ENCODE results near the gene U2AF1L4.

The U2AF1L4 gene

DNA sequence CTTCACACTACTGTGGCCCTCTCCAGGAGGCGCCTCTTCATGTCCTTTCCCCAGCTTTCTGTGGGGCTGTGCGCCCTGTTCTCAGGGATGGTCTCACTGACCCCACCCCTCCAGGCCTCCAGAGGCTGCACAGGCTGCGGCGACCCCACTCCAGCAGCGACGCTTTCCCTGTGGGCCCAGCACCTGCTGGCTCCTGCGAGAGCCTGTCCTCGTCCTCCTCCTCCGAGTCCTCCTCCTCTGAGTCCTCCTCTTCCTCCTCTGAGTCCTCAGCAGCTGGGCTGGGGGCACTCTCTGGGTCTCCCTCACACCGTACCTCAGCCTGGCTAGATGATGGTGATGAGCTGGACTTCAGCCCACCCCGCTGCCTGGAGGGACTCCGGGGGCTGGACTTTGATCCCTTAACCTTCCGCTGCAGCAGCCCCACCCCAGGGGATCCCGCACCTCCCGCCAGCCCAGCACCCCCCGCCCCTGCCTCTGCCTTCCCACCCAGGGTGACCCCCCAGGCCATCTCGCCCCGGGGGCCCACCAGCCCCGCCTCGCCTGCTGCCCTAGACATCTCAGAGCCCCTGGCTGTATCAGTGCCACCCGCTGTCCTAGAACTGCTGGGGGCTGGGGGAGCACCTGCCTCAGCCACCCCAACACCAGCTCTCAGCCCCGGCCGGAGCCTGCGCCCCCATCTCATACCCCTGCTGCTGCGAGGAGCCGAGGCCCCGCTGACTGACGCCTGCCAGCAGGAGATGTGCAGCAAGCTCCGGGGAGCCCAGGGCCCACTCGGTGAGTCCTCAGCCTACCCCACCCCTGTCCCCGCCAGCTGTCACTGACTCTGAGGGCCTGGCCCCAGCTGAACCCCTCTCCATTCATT, 41.3 kb upstream of the U2AF1L4 start:
- H3K4me3 ChIP-seq (ENCODE audit: low read depth, low read length) = no peak overlapping the region
- no peak for DNase-seq
- TF ChIP-seq CTCF (IDR thresholded peaks at IDR 0.05; ENCODE audit: low read depth, low read length) = no peak
- H3K9me3 ChIP-seq = no peaks in the 10 kb centered on the region
- H3K4me1 ChIP-seq = no peaks in the 10 kb centered on the region
- H3K27me3 ChIP-seq = no peaks in the 10 kb centered on the region
- peaks cover 5% of the 10 kb centered on the region; the same call in 1 of the 2 replicates for H3K36me3 ChIP-seq

DNA sequence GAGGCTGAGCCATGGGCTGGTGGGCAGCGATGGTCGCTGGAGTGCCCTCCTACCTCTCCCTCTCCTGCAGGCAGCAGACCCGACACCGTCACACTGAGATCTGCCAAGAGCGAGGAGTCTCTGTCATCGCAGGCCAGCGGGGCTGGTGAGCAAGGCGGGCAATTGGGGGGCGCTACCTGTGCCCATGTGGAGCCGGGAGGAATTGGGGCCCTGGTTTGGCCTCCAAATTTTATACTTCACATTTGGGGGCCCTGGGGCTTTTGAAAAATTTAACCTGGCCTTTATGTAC, 40.1 kb upstream of the U2AF1L4 start:
- H3K4me1 ChIP-seq = no peaks in the 10 kb centered on the region
- H3K4me3 ChIP-seq (ENCODE audit: low read depth, low read length) = no peak overlapping the region
- H3K36me3 ChIP-seq = peaks cover 5% of the 10 kb centered on the region; the same call in 1 of the 2 replicates
- no peaks in the 10 kb centered on the region for H3K27me3 ChIP-seq
- TF ChIP-seq CTCF (IDR thresholded peaks at IDR 0.05; ENCODE audit: low read depth, low read length) = no peak
- no peaks in the 10 kb centered on the region for H3K9me3 ChIP-seq
- no peak for DNase-seq

GRCh38 chr19:35784503-35785338, 39.5 kb upstream of the U2AF1L4 start:
- no peak overlapping the region for H3K4me3 ChIP-seq (ENCODE audit: low read depth, low read length)
- no peaks in the 10 kb centered on the region for H3K27me3 ChIP-seq
- no peaks in the 10 kb centered on the region for H3K9me3 ChIP-seq
- H3K36me3 ChIP-seq = peaks cover 5% of the 10 kb centered on the region; the same call in 1 of the 2 replicates
- no peaks in the 10 kb centered on the region for H3K4me1 ChIP-seq
- no peak for TF ChIP-seq CTCF (IDR thresholded peaks at IDR 0.05; ENCODE audit: low read depth, low read length)
- no peak for DNase-seq

GRCh38 chr19:35783469-35784434, 38.5 kb upstream of the U2AF1L4 start:
- no peak for TF ChIP-seq CTCF (IDR thresholded peaks at IDR 0.05; ENCODE audit: low read depth, low read length)
- Histone ChIP-seq H3K4me1 (no peaks in the 10 kb centered on the region), H3K4me3 (ENCODE audit: low read depth, low read length) (no peak overlapping the region), H3K9me3 (no peaks in the 10 kb centered on the region), H3K36me3 (peaks cover 5% of the 10 kb centered on the region; the same call in 1 of the 2 replicates), H3K27me3 (no peaks in the 10 kb centered on the region)
- no peak for DNase-seq

DNA sequence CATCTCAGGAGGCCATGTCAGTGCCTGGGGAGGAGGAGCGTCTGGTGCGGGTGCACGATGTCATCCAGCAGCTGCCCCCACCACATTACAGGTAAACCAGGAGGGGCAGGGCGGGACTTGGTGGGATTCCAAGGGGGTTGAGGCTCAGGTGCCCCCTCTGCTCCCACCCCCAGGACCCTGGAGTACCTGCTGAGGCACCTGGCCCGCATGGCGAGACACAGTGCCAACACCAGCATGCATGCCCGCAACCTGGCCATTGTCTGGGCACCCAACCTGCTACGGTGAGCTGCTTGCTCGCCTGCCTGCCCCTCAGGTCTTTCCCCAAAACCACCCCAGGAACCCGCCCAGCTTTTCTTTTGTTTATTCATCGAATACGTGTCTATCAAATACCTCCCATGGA, 37.4 kb upstream of the U2AF1L4 start:
- Histone ChIP-seq H3K4me3 (ENCODE audit: low read depth, low read length) (no peak overlapping the region), H3K9me3 (no peaks in the 10 kb centered on the region), H3K27me3 (no peaks in the 10 kb centered on the region), H3K4me1 (no peaks in the 10 kb centered on the region), H3K36me3 (peaks cover 5% of the 10 kb centered on the region; the same call in 1 of the 2 replicates)
- TF ChIP-seq CTCF (IDR thresholded peaks at IDR 0.05; ENCODE audit: low read depth, low read length) = no peak
- no peak for DNase-seq
